ENCODE results near the gene SPATA3.

GRCh38 chr2:231053846-231054245 lies 57.9 kb downstream of the SPATA3 start:
- TF ChIP-seq RAD21 (IDR thresholded peaks at IDR 0.05; ENCODE audit: low read depth) (no peak), CREB1 (IDR thresholded peaks at IDR 0.05; ENCODE audit: low read depth) (no peak), TAF1 (IDR thresholded peaks at IDR 0.05; ENCODE audit: low read depth) (no peak), YY1 (IDR thresholded peaks at IDR 0.05; ENCODE audit: low read depth) (no peak), EP300 (IDR thresholded peaks at IDR 0.05; ENCODE audit: borderline replicate concordance) (no peak), USF1 (IDR thresholded peaks at IDR 0.05) (no peak), MAX (IDR thresholded peaks at IDR 0.05) (no peak), CEBPB (IDR thresholded peaks at IDR 0.05) (no peak), NFIC (IDR thresholded peaks at IDR 0.05) (no peak)
- TF ChIP-seq, protein P1, sequence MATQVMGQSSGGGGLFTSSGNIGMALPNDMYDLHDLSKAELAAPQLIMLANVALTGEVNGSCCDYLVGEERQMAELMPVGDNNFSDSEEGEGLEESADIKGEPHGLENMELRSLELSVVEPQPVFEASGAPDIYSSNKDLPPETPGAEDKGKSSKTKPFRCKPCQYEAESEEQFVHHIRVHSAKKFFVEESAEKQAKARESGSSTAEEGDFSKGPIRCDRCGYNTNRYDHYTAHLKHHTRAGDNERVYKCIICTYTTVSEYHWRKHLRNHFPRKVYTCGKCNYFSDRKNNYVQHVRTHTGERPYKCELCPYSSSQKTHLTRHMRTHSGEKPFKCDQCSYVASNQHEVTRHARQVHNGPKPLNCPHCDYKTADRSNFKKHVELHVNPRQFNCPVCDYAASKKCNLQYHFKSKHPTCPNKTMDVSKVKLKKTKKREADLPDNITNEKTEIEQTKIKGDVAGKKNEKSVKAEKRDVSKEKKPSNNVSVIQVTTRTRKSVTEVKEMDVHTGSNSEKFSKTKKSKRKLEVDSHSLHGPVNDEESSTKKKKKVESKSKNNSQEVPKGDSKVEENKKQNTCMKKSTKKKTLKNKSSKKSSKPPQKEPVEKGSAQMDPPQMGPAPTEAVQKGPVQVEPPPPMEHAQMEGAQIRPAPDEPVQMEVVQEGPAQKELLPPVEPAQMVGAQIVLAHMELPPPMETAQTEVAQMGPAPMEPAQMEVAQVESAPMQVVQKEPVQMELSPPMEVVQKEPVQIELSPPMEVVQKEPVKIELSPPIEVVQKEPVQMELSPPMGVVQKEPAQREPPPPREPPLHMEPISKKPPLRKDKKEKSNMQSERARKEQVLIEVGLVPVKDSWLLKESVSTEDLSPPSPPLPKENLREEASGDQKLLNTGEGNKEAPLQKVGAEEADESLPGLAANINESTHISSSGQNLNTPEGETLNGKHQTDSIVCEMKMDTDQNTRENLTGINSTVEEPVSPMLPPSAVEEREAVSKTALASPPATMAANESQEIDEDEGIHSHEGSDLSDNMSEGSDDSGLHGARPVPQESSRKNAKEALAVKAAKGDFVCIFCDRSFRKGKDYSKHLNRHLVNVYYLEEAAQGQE (IDR thresholded peaks at IDR 0.05; ENCODE audit: low read depth) = no peak
